Activated CD4-positive, alpha-beta T cell treated with anti-CD3 and anti-CD28 coated beads, Interleukin-10, Interleukin-2, amounts not matched to agents 100 ng/mL and 50 ng/mL, durations not matched to agents 16 hours and 8 hours (primary cell): ENCODE data around the gene ABCD1.
"Not testable (repeated sequence)": the region's sequence is repeated elsewhere in the genome, so short reads cannot be mapped to it uniquely, and the experiment has no call there.

Experiments
- DNase-seq: peaks from one replicate; pipeline ENCODE4 v3.0.0-alpha.2; 2020

Gene ABCD1

GRCh38 chrX:153724252-153725038 lies at the start of gene ABCD1, which contains the start of gene BCAP31:
TSS of gene ABCD1 (plus strand) at chrX:153724856. CDS start at chrX:153725267, 411 bp downstream.
TSS of gene BCAP31 (minus strand) at chrX:153724387. CDS start at chrX:153723244, 1,143 bp downstream.
- DNase-seq: peak; percentile 91

DNA sequence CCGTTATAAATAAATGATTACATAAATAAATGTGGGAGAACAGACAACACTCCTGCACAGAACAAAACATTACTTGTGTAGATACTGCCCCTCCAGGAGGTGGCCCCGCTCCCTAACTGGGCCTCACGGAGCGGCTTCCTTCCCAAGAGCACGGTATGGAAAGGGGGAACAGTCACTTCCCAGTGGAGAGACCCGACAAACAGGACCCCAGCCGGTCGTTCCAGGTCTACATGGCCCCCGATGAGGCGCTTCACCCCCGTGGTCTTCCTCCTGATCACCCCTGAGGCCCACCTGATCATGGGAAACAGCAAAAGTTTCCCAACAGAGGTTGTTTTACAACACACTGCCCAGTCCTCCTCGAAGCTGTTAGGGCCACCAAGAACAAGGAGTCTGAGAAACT lies 43.5 kb upstream of the ABCD1 start:
- no peak for DNase-seq

GRCh38 chrX:153683486-153683885 lies 41.2 kb upstream of the ABCD1 start:
- not testable (repeated sequence) for DNase-seq

DNA sequence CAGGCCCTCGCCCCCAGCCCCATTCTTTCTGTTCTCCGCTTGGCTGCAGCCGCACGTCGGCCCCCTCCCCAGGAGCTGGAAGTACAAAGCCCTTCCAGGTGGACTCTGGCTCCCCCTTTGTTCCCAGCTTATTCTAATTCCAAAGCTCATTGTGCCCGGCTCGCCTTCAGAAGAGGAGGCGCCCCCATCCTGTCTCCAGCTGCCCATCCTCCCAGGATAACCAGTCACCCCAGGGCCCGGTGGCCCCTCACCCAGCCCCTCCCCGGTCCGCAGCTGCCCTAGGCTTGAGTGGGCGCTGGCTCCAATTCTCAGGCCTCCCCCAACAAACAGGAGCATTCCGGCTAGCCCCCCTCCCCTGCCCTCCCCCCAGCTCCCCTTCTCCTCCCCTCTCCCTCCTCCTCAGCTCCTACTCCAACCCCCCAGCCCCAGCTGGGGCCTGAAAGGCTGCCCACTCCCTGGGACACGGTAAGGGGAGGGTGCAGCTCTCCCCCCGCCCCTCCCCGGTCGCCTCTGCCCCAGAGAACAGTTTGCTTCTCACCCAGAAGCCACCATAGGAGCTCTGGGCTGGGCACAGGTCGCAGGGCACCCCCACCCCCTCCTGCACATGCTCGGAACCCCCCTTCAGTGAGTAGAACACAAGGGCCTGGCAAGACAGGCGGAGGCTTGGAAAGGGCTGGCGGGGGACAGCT lies 40.0 kb upstream of the ABCD1 start:
- DNase-seq: no peak

- DNase-seq: no peak
These were observed 39.5 kb upstream of the ABCD1 start for GRCh38 chrX:153685156-153685536.

- no peak for DNase-seq
These were observed 38.6 kb upstream of the ABCD1 start for GRCh38 chrX:153685751-153686696.

DNA sequence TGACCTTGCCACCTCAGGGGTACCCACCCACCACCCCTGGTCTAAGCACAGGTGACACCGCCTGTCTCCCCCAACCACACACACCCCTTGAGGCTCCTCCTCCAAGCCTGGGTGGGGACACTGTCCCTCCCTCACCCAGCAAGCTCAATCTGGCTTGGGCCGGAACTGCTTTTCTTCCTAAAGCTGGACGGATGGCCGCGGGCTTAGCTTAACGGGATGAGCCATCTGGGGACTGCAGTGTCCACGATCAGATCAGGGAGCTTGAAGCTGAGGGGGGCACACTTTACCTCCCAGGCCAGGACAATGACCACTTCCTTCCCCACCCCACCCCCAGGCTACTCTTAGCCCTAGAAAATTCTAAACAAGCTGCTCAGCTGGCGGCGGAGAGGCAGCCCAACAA lies 37.9 kb upstream of the ABCD1 start:
- DNase-seq: no peak

DNA sequence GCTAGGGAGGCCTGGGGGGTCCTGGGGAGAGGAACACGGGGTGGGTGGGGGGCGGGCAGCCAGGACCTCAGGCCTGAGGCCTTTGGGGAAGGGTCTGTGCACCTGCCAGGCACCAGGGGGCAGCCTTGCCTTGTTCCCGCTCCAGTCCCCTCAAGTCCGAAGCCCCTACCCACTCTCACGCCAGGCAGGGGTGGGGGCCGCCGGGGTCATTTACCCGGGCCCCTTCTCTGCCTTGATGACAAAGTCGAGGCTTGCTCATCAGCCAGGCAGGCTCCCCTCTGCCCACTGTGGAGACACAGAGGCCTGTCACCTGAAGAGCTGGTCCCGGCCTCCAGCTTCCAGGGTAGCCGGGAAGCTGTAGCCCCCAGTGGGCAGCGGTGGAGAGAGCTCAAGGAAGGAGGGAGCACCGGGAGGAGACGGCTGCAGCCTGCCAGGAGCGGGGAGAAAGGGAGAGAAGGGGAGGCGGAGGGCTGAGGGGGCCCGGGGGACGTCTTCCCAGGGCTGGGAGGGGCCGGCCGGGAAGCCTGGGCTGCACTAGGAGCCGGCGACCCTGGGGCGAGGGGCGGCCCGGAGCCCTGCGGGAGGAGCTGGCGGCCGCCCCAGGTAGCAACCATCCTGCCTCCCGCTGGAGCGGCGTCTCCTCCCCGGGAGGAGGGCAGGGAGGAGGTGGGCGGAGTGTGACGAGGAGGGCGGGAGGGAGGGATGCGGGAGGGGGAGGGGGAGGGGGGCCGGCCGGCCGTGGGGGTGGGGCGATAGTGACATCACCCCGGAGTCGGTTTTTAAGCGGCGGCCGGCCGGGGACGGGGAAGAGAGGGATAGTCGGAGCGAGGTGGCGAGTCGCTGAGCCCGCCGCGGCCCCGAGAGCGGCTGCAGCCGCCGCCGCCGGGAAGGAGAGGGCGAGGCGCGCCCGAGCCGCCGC lies 37.3 kb upstream of the ABCD1 start, which contains the start of gene SLC6A8:
Gene SLC6A8, plus strand, starts transcription at position 806 of the 919 bp plus-strand sequence. CDS start 649 bp downstream, outside the sequence.
- peak; percentile 34 for DNase-seq

DNA sequence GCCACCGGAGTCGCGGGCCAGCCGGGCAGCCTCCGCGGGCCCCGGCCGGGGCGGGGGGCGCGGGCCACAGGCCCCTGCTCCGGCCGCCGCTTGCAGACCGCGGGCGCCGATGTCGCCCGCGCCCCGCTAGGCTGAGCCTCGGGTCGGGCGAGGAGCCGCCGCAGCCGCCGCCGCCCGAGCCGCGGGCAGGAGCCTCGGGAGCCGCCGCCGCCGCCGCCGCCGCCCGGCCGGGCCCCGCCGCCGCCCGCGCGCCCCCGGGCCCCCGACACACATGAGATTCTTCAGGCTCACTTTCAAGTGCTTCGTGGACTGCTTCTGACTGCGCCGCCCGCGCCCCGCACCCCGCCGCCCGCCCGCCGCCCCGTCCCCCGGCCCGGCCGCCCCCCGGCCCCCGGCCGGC lies 36.6 kb upstream of the ABCD1 start:
- no peak for DNase-seq

DNA sequence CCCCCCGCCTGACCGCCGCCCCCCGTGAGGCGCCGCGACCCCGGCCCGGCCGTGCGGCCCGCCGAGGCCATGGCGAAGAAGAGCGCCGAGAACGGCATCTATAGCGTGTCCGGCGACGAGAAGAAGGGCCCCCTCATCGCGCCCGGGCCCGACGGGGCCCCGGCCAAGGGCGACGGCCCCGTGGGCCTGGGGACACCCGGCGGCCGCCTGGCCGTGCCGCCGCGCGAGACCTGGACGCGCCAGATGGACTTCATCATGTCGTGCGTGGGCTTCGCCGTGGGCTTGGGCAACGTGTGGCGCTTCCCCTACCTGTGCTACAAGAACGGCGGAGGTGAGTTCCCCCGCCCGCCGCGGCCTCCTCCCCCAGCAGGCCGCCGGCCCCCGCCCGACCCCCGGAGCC lies 36.1 kb upstream of the ABCD1 start:
- no peak for DNase-seq

GRCh38 chrX:153688911-153689590 lies 35.6 kb upstream of the ABCD1 start:
- no peak for DNase-seq

DNA sequence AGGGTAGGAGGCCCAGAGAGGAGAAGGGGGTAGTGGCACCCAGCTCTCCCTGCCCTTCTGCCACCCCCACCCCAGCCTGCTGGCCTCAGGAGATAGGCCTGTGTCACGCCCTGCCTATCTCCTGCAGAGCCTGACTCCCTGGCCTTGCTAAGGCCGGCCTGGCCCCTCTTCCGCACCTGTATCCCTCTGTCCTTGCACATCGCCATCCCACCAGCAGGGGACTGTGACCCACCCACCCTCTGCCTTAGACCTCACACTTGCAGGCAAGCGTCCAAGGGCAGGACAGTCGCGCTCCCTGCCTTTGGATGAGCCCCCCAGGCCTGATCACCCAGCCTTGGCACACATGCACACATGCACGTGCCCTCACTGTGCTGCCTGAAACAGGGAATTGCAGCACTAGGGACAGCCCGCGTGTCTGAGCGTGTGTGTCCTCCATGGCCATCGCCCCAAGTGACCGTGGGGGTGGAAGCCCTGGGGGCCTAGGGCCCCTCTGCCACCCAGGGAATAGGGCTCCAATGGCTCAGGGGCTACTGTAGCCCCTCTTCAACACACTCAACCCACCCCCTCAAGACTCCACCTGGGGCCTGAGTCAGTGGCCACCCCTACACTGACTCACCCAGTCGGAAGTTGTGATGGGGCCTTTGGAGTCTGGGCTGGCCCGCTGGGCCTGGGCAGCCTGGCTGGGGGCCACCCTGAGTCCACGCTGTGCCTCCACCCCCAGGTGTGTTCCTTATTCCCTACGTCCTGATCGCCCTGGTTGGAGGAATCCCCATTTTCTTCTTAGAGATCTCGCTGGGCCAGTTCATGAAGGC lies 34.8 kb upstream of the ABCD1 start:
- no peak for DNase-seq

DNA sequence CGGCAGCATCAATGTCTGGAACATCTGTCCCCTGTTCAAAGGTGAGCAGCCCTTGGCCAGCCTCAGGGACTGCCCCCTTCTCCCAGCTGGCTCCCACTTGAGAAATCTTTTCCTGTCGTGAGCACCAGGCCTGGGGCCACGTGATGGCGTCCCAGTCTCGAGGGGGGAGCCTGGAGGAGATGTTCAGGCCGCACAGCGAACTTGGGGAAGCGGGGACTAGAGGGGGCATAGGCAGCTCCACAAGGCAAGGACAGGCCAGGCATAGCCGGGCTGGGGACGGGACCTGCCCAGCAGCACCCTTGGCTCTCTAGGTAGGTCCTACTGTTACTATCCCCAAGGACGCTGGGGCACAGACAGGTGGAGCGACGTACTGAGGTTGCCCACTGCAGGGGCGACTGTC lies 34.2 kb upstream of the ABCD1 start:
- no peak for DNase-seq

DNA sequence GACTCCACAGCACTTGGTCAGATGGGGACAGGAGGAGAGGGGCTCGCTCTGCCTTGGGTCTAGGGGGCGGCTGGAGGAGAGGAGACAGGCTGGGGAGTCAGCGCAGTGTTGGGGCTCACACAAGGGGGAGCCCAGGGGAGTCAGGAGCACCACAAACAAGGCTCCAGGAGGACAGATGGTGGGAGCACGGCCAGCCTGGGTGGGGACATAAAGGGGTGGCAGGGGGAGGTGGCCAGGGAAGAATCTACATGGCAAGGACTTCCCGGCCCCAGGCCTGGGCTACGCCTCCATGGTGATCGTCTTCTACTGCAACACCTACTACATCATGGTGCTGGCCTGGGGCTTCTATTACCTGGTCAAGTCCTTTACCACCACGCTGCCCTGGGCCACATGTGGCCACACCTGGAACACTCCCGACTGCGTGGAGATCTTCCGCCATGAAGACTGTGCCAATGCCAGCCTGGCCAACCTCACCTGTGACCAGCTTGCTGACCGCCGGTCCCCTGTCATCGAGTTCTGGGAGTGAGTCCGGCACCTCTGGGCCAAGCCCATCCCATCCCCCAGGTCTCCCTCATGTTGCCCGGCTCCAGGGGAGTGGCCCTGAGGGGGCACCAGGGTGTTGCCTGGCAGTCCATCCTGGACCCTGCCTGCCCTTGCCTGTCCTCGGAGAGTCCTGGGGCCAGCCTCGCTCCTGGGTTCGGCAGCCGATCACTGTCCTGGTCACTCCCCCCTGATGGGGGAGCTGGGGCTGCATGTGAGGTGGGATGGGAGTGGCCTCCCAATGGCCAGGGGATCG lies 33.4 kb upstream of the ABCD1 start:
- DNase-seq: not testable (repeated sequence)

DNA sequence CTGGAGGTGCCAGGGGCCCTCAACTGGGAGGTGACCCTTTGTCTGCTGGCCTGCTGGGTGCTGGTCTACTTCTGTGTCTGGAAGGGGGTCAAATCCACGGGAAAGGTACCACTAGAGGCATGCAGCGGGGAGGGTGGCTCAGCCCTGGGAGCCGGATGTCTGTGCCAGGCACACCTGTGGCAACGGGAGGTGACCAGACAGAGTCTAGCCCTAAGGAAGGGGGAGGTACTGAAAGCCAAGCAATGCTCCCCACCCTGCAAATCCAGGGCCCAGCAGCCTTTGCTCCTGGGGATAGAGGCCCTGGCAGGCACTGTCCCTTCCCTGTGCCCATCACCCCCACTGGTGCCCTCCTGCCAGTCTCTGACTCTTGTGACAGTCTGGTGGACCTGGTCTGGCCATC lies 32.7 kb upstream of the ABCD1 start:
- no peak for DNase-seq

DNA sequence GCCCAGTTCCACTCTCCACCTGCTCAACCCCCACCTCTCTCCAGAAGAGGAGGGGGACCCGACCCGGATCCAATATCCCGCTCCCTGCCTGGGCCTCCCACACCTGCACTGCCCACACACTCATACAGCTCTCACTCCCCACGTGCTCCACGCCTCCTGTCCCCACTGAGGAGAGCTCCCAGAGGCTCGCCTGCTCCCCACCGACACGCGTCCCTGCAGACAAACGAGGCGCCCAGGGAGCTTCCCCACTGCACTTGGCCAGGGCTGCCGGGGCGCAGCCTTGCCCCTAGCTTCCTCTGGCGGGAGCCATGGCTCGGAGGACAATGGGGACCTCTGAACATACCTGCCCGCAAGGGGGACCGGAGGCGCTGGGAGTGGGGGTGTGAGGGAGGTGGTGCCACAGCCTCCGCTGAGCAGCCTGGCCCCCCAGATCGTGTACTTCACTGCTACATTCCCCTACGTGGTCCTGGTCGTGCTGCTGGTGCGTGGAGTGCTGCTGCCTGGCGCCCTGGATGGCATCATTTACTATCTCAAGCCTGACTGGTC lies 32.0 kb upstream of the ABCD1 start:
- DNase-seq: no peak

- DNase-seq: no peak
These were observed 31.2 kb upstream of the ABCD1 start for GRCh38 chrX:153693216-153694086.

GRCh38 chrX:153694256-153694655 lies 30.4 kb upstream of the ABCD1 start:
- DNase-seq: not testable (repeated sequence)
